ENCODE measurements around the gene UBE2QL1. TPM values are rescaled to one million over a fixed set of nuclear protein-coding genes. Genes with fewer than 3 reads are reported as not detected.

UBE2QL1 gene
- total and polyA plus RNA-seq, 2 of the 8 experiments (the other 6 are each of a cell fraction or from before 2014, with no cell fraction given): 0.43 to 0.65 TPM

DNA sequence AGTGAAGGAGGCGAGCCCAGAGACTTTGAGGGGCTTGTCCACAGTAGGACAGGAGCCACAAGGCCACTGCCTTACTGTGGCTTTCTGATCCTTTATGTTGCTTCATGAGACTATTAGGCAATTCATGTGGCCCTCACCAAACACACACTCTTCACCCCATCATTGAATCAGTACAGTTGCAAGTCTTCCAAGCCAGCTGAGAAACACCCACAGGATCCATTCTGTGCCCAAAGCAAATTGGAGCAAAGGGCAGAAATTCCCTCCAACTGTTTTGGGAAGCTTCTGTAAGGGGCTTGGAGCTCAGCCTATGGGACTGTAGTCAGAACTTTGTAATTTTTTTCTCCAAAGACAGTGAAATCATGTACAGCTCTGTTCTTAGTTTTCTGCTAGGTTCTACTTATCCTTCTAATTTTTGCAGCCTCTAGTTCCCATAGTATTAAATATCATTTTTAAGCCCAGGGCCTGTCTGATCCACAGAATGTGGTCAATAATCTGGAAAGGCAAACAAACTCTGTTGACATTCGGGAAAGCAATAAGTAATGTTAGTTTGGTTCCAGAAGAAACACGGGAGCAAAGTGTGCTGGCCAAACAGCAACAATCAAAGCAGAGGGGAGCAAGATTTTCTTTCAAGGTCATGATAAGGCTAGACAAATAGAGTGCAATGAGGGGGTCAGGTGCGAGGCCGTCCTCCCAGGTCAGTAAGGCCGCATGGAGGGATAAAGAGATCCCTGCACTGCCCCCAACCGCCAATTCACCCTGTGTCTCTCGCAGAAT, 47.0 kb downstream of the UBE2QL1 start:
- Histone ChIP-seq H3K36me3 (ENCODE audit: control insufficient read depth in 2 of 4, insufficient read depth in 4 of 4, low read length in 3 of 4) (no peaks in the 10 kb centered on the region), H3K4ac (replicated peaks; ENCODE audit: insufficient read length, low read depth, low read length) (no peak overlapping the region), H3K18ac (ENCODE audit: extremely low read depth, low read length) (no peak overlapping the region), H2BK20ac (ENCODE audit: low read length) (no peak overlapping the region), H3K4me3 (ENCODE audit: extremely low read depth in 1 of 4, insufficient read depth in 2 of 4, low read depth in 3 of 4, low read length in 4 of 4) (no peak overlapping the region), H3K27ac (ENCODE audit: low read depth, low read length) (no peak overlapping the region), H4K5ac (ENCODE audit: insufficient read length, low read depth, low read length) (no peak overlapping the region), H4K20me1 (replicated peaks in 1 of 2; ENCODE audit: control insufficient read depth in 1 of 2, insufficient read depth in 2 of 2, low read length in 2 of 2) (no peaks in the 10 kb centered on the region), H3K4me1 (replicated peaks in 1 of 4; ENCODE audit: control insufficient read depth in 3 of 4, insufficient read depth in 4 of 4, low read length in 3 of 4) (peaks cover 8 to 13% (median 11%) of the 10 kb centered on the region in 4 experiments), H2AK5ac (ENCODE audit: low read depth, low read length) (no peak overlapping the region), H2BK120ac (replicated peaks; ENCODE audit: low read depth, low read length) (no peak overlapping the region), H3K23me2 (ENCODE audit: low read depth, low read length) (no peaks in the 10 kb centered on the region), H4K8ac (ENCODE audit: extremely low read depth, insufficient read depth, low read length) (no peak overlapping the region; the same call in 1 of the 2 replicates), H3K9ac (replicated peaks in 1 of 4; ENCODE audit: extremely low read depth in 1 of 4, low read depth in 3 of 4, low read length in 3 of 4) (no peak overlapping the region), H4K91ac (replicated peaks; ENCODE audit: insufficient read length, low read length) (no peak overlapping the region), H2AFZ (ENCODE audit: low read length) (no peak overlapping the region), H3K79me2 (ENCODE audit: control insufficient read depth in 1 of 2, insufficient read depth in 2 of 2, low read length in 2 of 2) (no peaks in the 10 kb centered on the region), H3K4me2 (ENCODE audit: insufficient read depth in 1 of 2, low read depth in 2 of 2, low read length in 2 of 2) (no peak overlapping the region), H3K23ac (ENCODE audit: insufficient read length) (no peak overlapping the region), H2BK15ac (ENCODE audit: low read length) (no peak overlapping the region), H2BK5ac (ENCODE audit: low read depth, low read length) (no peak overlapping the region), H3K56ac (replicated peaks; ENCODE audit: insufficient read length, low read depth, low read length) (no peak overlapping the region), H2BK12ac (ENCODE audit: low read depth, low read length) (no peak overlapping the region), H3K79me1 (ENCODE audit: low read depth, low read length) (no peaks in the 10 kb centered on the region), H3K9me3 (ENCODE audit: insufficient read depth in 2 of 2, low read depth in 1 of 2, low read length in 1 of 2) (no peaks in the 10 kb centered on the region), H3K14ac (ENCODE audit: insufficient read length) (no peak overlapping the region), H3K27me3 (replicated peaks in 1 of 4; ENCODE audit: control insufficient read depth in 3 of 4, extremely low read depth in 1 of 4, insufficient read depth in 3 of 4, low read length in 3 of 4) (peaks cover 0 to 9% (median 3%) of the 10 kb centered on the region in 4 experiments; a peak in 5 of 7 replicates)
- 90% methylated on average over 8 of the region's 8 CpGs; no CpG with 5 or more reads in 1 of the 2 experiments for WGBS, 2 experiments (ENCODE audit: extremely low coverage in 1 of 2, insufficient coverage in 1 of 2, insufficient read length in 1 of 2, insufficient replicate concordance in 2 of 2, low coverage in 1 of 2, low lambda C conversion rate in 2 of 2, missing lambda C conversion rate in 1 of 2)
- DNase-seq (ENCODE audit: low read depth in 1 of 2, low spot score in 2 of 2) (no peak), FAIRE-seq (no peak)
- ChIA-PET CTCF (ENCODE audit: partially characterized antibody) (no interaction called here), POLR2A (ENCODE audit: partially characterized antibody) (no interaction called here)
- no peak for TF ChIP-seq BRCA1 (IDR thresholded peaks at IDR 0.05; ENCODE audit: low read depth, low read length)
- no peak for TF ChIP-seq NRF1 (IDR thresholded peaks at IDR 0.05; ENCODE audit: low read depth, low read length)
- TF ChIP-seq SAP30 (IDR thresholded peaks at IDR 0.05; ENCODE audit: insufficient read depth, insufficient replicate concordance, low read length): no peak
- no peak for TF ChIP-seq POLR2A (IDR thresholded peaks at IDR 0.05; ENCODE audit: control extremely low read depth in 1 of 2, low read depth in 2 of 2, low read length in 2 of 2)
- TF ChIP-seq RFX5 (IDR thresholded peaks at IDR 0.05; ENCODE audit: borderline replicate concordance, low read depth, low read length): no peak
- TF ChIP-seq POU5F1 (IDR thresholded peaks at IDR 0.05; ENCODE audit: low read depth, low read length): no peak
- no peak for TF ChIP-seq CBX8 (IDR thresholded peaks at IDR 0.05; ENCODE audit: borderline replicate concordance, low read depth, low read length)
- TF ChIP-seq POLR2AphosphoS5 (IDR thresholded peaks at IDR 0.05; ENCODE audit: low read depth, low read length): no peak
- no peak for TF ChIP-seq NANOG (IDR thresholded peaks at IDR 0.05; ENCODE audit: insufficient read depth, low read depth, low read length, poor library complexity, severe bottlenecking)
- TF ChIP-seq SUZ12 (IDR thresholded peaks at IDR 0.05; ENCODE audit: low read length): no peak
- TF ChIP-seq, protein P1, sequence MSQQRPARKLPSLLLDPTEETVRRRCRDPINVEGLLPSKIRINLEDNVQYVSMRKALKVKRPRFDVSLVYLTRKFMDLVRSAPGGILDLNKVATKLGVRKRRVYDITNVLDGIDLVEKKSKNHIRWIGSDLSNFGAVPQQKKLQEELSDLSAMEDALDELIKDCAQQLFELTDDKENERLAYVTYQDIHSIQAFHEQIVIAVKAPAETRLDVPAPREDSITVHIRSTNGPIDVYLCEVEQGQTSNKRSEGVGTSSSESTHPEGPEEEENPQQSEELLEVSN (IDR thresholded peaks at IDR 0.05): no peak
- TF ChIP-seq SRF (IDR thresholded peaks at IDR 0.05; ENCODE audit: low read depth, low read length): no peak
- no peak for TF ChIP-seq BCL11A (IDR thresholded peaks at IDR 0.05; ENCODE audit: low read depth in 2 of 2, low read length in 2 of 2)

All from H1 (cell line).